HTERT RPE-1 (cell line): ENCODE results near the gene DNPH1.

Experiments
- in situ Hi-C: fragments of 300-500 bp; cut with MboI; formaldehyde crosslinking; loops from 4 replicates; pipeline ENCODE4 v1.14.3; 2020; ENCODE audit warnings: low sequenced_read_pairs

Gene DNPH1

GRCh38 chr6:43184268-43184985 is 44.9 kb downstream of the DNPH1 start:
- in situ Hi-C loops, result no loop called here

- in situ Hi-C loops, result no loop called here
Measured at GRCh38 chr6:43183441-43183840, 45.8 kb downstream of the DNPH1 start.

GRCh38 chr6:43181942-43182860 is 47.1 kb downstream of the DNPH1 start, which contains the start of gene CUL9:
Gene CUL9, plus strand, starts transcription at chr6:43182196. Its CDS starts 2,115 bp downstream, at chr6:43184311.
- in situ Hi-C loops, result no loop called here

- in situ Hi-C loops, result no loop called here
Measured at GRCh38 chr6:43181621-43181941, 47.7 kb downstream of the DNPH1 start.

GRCh38 chr6:43180985-43181384 is 48.3 kb downstream of the DNPH1 start:
- in situ Hi-C loops, result no loop called here

- in situ Hi-C loops, result no loop called here
Measured at GRCh38 chr6:43180058-43180457, 49.2 kb downstream of the DNPH1 start.

- in situ Hi-C loops, result no loop called here
Measured at GRCh38 chr6:43178951-43179830, 50.1 kb downstream of the DNPH1 start.

- in situ Hi-C loops, result no loop called here
Measured at GRCh38 chr6:43178150-43178549, 51.1 kb downstream of the DNPH1 start.

GRCh38 chr6:43176423-43176786 is 52.9 kb downstream of the DNPH1 start:
- in situ Hi-C loops, result no loop called here

GRCh38 chr6:43175676-43176422 is 53.4 kb downstream of the DNPH1 start:
- in situ Hi-C loops, result no loop called here
